GF-D8 (cell line): ENCODE data around the gene PTPRD.
"Not testable (repeated sequence)": the region's sequence is repeated elsewhere in the genome, so short reads cannot be mapped to it uniquely, and the experiment has no call there.

ENCODE experiments used
- DNase-seq: peaks from one replicate; lab custom pipeline; 2025; lab: John Stamatoyannopoulos, UW

PTPRD gene

GRCh38 chr9:9002826-9003583 lies 1609.8 kb downstream of the PTPRD start:
- DNase-seq = no peak

- no peak for DNase-seq
Observed at GRCh38 chr9:8980496-8981013, 1632.2 kb downstream of the PTPRD start.

- no peak for DNase-seq
Observed at GRCh38 chr9:8978334-8978733, 1634.5 kb downstream of the PTPRD start.

GRCh38 chr9:8968350-8968749 lies 1644.5 kb downstream of the PTPRD start:
- DNase-seq = not testable (repeated sequence)

GRCh38 chr9:8963885-8964284 lies 1648.9 kb downstream of the PTPRD start:
- no peak for DNase-seq

- DNase-seq = no peak
Observed at GRCh38 chr9:8962084-8962483, 1650.7 kb downstream of the PTPRD start.

GRCh38 chr9:8961186-8961851 lies 1651.5 kb downstream of the PTPRD start:
- DNase-seq = no peak

- no peak for DNase-seq
Observed at GRCh38 chr9:8960254-8960653, 1652.5 kb downstream of the PTPRD start.

- DNase-seq = no peak
Observed at GRCh38 chr9:8958358-8958757, 1654.4 kb downstream of the PTPRD start.

- no peak for DNase-seq
Observed at GRCh38 chr9:8955315-8955714, 1657.5 kb downstream of the PTPRD start.

GRCh38 chr9:8946461-8946860 lies 1666.3 kb downstream of the PTPRD start:
- no peak for DNase-seq

- no peak for DNase-seq
Observed at GRCh38 chr9:8943392-8943791, 1669.4 kb downstream of the PTPRD start.

- no peak for DNase-seq
Observed at GRCh38 chr9:8940650-8941049, 1672.2 kb downstream of the PTPRD start.

GRCh38 chr9:8926461-8926860 lies 1686.3 kb downstream of the PTPRD start:
- no peak for DNase-seq

- DNase-seq = no peak
Observed at GRCh38 chr9:8924562-8924961, 1688.2 kb downstream of the PTPRD start.

- DNase-seq = not testable (repeated sequence)
Observed at GRCh38 chr9:8920478-8921183, 1692.2 kb downstream of the PTPRD start.

GRCh38 chr9:8917956-8918739 lies 1694.7 kb downstream of the PTPRD start:
- no peak for DNase-seq

- no peak for DNase-seq
Observed at GRCh38 chr9:8916771-8917170, 1696.0 kb downstream of the PTPRD start.

GRCh38 chr9:8907868-8908267 lies 1704.9 kb downstream of the PTPRD start:
- no peak for DNase-seq

GRCh38 chr9:8905731-8906130 lies 1707.1 kb downstream of the PTPRD start:
- DNase-seq = no peak

- no peak for DNase-seq
Observed at GRCh38 chr9:8904771-8905515, 1707.9 kb downstream of the PTPRD start.
